A673 (cell line): ENCODE measurements around the gene CHAD.

Experiments used
- CTCF ChIP-seq: fragments of 300-800, 200-600 bp; sonication (generic); conservative IDR thresholded peaks from 2 replicates; pipeline ENCODE4 v1.5.1; 2017; ENCODE audit warnings: low read depth, mild to moderate bottlenecking, antibody characterized with exemption, low read length, moderate library complexity, mixed read lengths
- EZH2 ChIP-seq: fragments of 200-600 bp; sonication (generic); IDR thresholded peaks from 2 replicates; pipeline ENCODE4 v1.6.1; 2017; ENCODE audit warnings: borderline replicate concordance, low read depth, mild to moderate bottlenecking, mixed read lengths, antibody characterized with exemption, low read length; ENCODE audit not compliant: poor library complexity, severe bottlenecking

- no peak for TF ChIP-seq CTCF
- TF ChIP-seq EZH2 = no peak
Measured at GRCh38 chr17:50517504-50518383, 49.1 kb upstream of the CHAD start.
